HFF-Myc (cell line): ENCODE results near the gene CISH.

Experiments used
- DNase-seq: peaks from one replicate; pipeline ENCODE4 v3.0.0-alpha.2; 2011; ENCODE audit warnings: low read depth; ENCODE audit errors: extremely low read depth
- H3K4me3 ChIP-seq: replicated peaks from 2 replicates; pipeline ENCODE4 v1.5.1; 2011; ENCODE audit warnings: low read depth, mild to moderate bottlenecking, control low read depth, low read length
- TF ChIP-seq, protein P1 (sequence below): IDR thresholded peaks from 2 replicates; pipeline ENCODE4 v1.5.1; 2012; ENCODE audit warnings: mild to moderate bottlenecking, low read depth, low read length, control low read depth; ENCODE audit errors: missing control alignments

The CISH gene

DNA sequence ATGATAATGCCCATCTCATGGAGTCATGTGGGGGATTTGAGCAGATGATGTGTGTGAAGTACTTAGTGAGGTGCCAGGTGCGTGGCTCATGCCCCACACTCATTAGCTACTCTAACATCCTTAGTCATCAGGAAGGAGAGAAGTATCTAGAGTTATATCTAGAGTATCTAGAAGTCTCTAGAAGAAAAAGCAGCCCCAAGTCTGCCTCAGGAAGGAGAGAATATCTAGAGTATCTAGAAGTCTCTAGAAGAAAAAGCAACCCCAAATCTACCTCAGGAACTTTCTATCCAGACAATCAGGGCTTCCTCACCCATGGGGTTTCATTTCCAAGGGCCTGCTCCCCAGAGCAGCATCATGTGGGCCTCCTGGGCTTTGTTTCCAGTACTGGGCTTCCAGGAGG, 38.4 kb upstream of the CISH start:
- H3K4me3 ChIP-seq, result no peak overlapping the region
- TF ChIP-seq, protein P1, sequence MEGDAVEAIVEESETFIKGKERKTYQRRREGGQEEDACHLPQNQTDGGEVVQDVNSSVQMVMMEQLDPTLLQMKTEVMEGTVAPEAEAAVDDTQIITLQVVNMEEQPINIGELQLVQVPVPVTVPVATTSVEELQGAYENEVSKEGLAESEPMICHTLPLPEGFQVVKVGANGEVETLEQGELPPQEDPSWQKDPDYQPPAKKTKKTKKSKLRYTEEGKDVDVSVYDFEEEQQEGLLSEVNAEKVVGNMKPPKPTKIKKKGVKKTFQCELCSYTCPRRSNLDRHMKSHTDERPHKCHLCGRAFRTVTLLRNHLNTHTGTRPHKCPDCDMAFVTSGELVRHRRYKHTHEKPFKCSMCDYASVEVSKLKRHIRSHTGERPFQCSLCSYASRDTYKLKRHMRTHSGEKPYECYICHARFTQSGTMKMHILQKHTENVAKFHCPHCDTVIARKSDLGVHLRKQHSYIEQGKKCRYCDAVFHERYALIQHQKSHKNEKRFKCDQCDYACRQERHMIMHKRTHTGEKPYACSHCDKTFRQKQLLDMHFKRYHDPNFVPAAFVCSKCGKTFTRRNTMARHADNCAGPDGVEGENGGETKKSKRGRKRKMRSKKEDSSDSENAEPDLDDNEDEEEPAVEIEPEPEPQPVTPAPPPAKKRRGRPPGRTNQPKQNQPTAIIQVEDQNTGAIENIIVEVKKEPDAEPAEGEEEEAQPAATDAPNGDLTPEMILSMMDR, result no peak
- no peak for DNase-seq

DNA sequence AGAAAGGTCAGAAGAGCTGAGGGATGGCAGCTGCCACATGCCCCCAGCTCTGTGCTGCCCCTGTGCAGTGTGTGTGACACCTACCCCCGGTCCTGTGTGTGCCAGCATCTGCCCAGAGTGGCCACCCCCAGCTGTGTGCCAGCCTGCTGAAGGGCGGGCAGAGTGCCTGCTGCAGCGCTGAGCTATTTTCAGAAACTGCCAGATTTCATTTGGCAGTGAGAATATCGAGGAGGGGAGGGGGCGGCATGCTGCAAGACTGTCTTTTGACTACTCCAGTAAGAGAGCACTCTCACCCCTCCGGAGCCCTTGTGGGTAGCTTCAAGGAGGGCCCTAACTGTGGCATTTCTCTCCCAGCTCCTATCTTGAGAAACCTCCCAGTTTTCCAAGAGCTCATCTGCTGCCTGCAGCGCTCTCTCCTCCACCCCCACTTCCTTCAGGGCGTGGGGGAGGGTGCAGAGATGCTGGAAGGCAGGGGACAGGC, 37.9 kb upstream of the CISH start:
- no peak for DNase-seq
- H3K4me3 ChIP-seq, result no peak overlapping the region
- TF ChIP-seq, protein P1, result no peak

DNA sequence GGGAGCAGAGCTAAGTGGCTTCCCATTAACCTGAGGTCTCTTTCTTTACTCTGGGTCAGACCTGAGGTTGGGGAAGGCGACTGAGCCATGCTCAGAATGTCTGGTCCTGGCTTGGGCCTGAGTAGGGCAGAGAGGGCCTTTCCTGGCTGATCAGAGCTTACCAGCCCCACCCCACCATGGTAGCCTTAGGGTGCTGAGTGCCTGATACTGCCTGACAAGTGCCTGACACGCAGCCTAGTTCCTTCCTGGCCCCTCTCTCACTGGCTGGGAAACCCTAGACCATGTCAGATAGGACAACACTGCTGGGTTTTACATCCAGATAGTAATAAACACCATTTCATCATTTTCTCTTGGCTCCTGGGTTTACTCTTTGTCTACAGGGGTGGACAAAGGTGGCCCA, 37.4 kb upstream of the CISH start:
- TF ChIP-seq, protein P1, result no peak
- DNase-seq, result no peak
- no peak overlapping the region for H3K4me3 ChIP-seq

DNA sequence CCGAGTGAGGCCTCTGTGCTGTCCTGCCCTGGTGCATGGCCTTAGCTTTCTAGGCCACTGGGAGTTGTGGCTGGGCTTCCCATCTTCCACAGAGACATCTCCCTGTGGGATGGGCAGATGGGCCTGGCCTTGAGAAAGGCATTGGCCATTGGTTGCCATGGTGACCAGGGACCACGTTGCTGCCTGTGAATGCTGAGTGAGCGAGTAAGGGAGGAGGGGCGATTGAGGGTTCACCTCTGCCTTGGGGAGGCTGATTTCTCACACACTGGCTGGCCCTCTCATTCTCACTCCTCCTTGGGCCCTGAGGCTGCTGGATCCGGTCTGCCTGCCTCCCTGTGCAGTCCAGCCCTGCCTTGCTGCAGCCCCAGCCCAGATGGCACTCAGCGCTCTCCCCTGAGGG, 36.7 kb upstream of the CISH start:
- no peak for DNase-seq
- TF ChIP-seq, protein P1, result no peak
- H3K4me3 ChIP-seq, result no peak overlapping the region

DNA sequence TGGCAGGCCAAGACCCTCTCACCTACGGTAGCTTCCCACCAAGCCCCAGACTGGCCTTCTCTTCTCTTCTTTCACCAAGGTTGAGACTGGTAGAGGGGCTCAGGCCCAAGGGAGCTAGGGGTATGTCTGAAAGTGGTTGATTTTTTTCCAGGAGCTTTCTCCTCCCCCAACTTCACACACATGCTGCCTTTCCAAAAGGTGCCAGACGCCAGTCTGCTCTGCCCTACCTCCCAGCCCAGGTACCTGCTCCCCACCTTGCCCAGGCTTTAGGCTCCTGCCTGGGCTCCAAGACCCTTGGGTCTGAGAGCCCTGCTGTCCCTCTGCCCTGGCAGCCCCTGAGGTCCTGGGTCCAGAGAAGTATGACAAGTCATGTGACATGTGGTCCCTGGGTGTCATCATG, 33.8 kb upstream of the CISH start:
- DNase-seq, result no peak
- TF ChIP-seq, protein P1, result no peak

DNA sequence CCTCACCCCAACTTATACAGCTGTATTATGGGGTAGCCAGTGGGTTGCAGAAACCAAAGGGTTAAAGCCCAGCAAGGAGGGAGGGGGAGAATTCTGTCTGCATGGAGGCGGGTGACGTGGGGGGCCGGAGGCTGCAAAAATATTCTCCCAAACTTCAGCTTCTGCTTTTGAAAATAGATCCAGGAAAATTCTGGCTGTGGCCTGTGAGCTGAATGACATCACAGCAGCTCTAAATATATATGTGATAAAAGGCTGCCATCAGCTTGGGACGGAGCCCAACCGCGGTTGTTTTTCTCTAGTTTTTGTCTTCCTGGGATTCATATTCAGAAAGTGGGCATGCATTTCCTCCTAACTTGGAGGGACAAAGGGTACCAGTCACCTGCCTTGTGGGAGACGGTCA, 33.0 kb upstream of the CISH start:
- TF ChIP-seq, protein P1, result no peak
- no peak for DNase-seq
- no peak overlapping the region for H3K4me3 ChIP-seq

More for the DNA sequence above, 33.8 kb upstream of the CISH start:
- no peak overlapping the region for H3K4me3 ChIP-seq

DNA sequence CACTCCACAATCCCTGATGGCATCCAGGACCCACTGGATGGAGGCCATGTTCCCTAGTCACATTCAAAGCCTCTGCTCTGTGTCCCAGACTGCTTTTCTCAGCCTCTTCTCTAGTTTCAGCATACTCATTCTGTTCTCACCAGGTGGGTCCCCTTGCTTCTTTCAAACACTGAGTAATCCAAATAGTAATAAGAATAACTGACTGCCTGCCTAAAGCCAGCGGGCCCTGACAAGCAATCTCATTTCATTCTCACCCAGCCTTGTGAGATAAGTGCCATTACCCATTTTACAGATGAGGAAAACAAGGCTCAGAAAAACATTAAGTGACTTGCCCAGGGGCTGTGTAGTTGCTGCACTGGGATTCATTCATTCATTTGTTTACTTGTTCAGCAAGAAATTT, 30.8 kb upstream of the CISH start:
- H3K4me3 ChIP-seq, result no peak overlapping the region
- TF ChIP-seq, protein P1, result no peak
- no peak for DNase-seq
